Endothelial cell of hepatic sinusoid (primary cell): Measurements from ENCODE around the gene CELF2.

Source experiments
- in situ Hi-C: cut with HindIII; loops from 2 replicates; pipeline ENCODE4 v1.10.0; 2017; ENCODE audit warnings: low sequenced_read_pairs

Gene CELF2

DNA sequence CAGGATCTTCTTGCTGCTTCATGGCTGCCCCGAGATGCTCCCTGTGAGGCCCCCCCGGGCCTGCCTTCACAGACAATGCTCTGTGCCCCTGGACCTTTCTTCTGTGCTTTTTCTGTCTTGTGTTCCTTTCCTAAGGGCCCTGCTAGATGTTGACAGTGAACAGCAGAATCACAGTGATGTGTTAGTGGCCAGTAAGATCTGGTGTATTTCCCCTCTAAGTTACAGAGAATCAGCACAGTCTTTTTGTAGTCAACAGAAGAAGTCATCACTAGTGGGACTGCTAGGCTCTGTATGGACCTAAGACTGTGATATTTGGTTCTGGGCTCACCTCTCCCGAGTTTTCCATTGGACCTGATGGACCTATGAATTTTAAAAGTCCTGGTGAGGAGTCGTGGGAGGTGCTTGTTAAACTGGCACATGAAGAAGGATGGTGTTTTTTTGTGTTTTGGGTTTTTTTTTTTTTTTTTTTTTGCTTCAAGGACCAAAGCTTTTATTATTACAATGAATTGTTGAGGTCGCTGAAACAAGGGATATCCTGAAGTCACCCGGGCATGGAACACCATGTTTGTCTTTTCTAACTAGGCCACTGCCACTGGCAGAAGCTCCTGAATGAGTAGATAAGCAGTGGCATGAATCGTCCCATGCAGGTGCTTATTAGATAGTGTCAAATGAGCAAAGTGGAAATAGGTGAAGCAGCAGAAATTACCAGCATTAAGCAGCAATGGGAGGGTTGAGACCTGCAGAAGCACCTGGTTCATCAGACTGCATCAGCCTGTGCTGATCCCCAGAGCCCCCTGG is 194.8 kb downstream of the CELF2 start:
- in situ Hi-C loops, result no loop called here

GRCh38 chr10:11213137-11213536 is 195.5 kb downstream of the CELF2 start:
- in situ Hi-C loops, result no loop called here

DNA sequence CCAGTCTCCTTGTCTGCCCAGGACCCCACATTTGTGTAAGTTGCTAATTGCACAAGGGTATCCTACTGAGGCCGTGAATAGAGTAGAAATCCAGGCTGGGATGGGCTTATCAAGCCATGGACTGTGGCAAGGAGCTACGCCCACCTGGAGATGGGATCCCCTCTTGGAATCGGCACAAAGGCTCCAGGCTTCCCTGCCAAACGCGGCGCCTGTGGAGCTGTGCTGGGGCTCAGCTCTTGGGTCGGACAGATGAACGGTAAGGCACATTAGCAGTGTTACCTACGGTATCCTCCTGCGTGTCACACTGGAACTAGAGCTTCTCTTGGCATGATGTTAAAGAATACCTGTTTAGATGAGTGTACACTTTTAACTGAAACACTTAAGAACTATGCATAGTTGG is 196.7 kb downstream of the CELF2 start:
- in situ Hi-C loops, result no loop called here

GRCh38 chr10:11215471-11215870 is 197.8 kb downstream of the CELF2 start:
- in situ Hi-C loops, result no loop called here

DNA sequence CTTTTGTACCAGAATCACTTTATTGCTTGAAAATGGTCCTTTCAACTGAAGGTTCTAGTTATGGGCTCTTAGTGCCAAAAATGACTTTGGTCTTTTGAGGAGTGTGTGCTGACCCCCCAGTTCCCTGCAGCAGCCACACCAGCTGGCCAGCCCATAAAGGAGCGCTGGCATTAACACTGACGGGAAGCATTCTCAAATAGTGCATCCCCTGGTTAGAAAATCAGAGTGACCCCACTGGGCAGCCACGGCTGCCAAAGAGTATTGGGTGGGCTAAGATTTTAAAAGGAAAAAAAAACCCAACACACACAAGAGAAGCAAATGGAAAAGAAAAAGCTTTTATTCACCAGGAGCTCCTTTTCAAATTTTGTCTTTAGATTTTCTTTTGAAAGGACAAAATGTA is 199.8 kb downstream of the CELF2 start:
- in situ Hi-C loops, result no loop called here

DNA sequence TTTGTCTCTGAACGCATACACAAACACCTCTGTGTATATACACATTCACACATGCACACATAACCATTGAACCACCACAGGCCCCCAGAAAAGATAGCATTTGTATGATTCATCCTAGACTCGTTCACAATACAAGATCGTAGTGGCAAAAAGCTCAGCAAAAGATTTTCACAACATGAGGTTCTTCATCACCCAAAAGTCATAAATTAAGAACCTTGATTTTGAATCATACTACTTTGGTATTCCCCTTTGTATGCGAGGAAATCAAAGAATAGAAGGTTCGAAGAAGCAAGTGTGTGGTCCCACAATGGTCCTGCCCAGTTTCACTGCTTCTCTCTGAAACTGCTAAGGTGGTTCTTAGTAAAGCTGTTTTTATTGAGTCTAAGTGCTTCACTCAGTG is 200.7 kb downstream of the CELF2 start:
- in situ Hi-C loops, result no loop called here

DNA sequence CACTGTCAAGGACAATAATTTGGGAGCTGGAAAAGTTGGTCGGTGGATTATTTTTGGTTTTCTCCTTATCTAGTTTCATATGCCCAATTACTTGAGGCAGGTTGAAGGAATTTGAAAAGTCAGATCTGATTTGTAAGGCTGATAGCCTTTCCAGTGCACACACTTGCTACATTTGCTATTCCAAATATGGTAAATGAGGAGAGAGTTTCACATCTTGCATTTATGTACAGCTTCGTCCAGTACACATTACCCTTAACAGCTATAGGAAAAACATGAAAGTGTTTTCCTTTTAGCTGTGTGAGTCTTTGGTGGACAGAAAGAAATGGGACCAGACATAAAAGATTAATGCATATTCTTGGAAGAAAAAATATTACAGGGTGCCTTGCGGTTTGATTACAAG is 201.8 kb downstream of the CELF2 start:
- in situ Hi-C loops, result no loop called here

DNA sequence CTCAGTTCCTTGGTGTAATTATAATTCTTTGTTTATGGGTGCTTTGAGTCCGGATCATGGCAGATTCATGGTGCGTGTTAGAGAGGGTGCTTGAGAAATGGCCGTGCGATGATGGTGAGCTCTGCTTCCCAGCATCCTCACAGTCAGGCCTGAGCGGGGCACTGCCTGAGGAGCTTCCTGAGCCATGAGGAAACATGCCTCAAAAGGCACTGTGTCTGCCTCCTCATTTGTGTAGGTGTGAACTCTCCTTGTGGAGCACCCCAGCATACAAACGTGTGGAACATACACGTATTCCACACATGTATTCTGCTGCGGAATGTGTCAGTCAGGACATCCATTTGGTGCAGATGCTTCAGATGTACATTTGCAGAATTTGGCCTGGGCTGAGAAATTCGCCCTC is 205.4 kb downstream of the CELF2 start:
- in situ Hi-C loops, result no loop called here

GRCh38 chr10:11223507-11224140 is 206.0 kb downstream of the CELF2 start:
- in situ Hi-C loops, result no loop called here

DNA sequence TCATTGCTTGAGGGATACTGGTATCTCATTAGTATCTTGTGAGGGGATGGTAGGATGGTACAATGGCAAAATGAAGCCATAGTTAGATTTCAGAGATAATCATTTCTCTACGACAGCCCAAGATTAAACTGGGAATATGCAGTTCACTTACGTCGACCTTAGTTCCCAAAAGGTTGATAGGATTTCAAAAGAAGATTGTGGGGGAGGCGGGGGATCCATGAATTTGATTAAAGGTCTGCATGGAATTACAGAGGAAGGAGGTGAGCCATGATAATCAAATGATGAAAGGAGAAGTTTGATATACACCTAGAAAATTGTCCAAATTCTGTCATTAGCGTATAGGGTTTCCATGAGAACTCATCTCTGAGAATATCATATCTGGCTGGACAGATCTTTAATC is 206.6 kb downstream of the CELF2 start:
- in situ Hi-C loops, result no loop called here

- in situ Hi-C loops, result no loop called here
Observed at GRCh38 chr10:11224792-11225416, 207.2 kb downstream of the CELF2 start.

GRCh38 chr10:11225935-11226334 is 208.3 kb downstream of the CELF2 start:
- in situ Hi-C loops, result no loop called here

GRCh38 chr10:11227103-11227502 is 209.4 kb downstream of the CELF2 start:
- in situ Hi-C loops, result no loop called here

- in situ Hi-C loops, result no loop called here
Observed at GRCh38 chr10:11229893-11230292, 212.2 kb downstream of the CELF2 start.

- in situ Hi-C loops, result no loop called here
Observed at GRCh38 chr10:11230498-11231167, 213.0 kb downstream of the CELF2 start.

DNA sequence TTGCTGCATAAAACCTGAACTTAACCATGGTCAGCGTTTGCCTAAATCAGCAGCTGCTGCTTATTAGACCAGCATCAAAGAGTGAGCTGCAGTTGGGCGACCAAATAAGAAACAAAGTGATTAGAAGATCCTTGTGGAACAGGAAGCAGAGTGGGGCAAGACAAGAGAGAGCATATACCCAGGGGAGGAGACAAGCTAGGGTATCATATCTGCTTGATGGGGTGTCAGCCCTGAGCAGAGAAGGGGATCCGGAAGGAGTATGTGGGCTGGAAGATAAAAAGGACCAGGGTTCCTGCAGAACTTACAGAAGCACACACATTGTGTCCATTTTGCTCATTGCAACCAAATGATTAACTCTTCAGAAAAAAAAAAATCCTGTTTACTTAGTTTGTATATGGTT is 213.6 kb downstream of the CELF2 start:
- in situ Hi-C loops, result no loop called here

GRCh38 chr10:11232222-11232961 is 214.7 kb downstream of the CELF2 start:
- in situ Hi-C loops, result no loop called here

GRCh38 chr10:11234857-11235531 is 217.3 kb downstream of the CELF2 start:
- in situ Hi-C loops, result no loop called here

DNA sequence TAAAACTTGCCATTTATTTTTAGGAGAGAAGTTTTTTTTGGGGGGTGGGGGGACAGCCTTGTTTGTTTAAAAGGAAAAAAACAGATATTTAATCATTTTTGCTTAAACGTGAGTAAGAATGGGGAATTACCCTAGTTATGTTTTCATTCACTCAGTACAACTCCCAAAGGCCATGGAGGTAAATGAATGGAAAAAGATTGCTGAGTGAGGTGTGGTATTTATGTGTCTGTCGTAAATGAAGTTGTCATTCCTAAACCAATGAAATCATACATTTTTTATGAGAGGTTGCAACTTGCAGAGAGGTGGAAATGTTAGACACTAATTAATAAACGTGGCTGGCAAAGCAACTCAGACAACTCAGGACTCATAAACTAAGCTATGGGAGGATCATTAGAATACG is 218.1 kb downstream of the CELF2 start:
- in situ Hi-C loops, result no loop called here

DNA sequence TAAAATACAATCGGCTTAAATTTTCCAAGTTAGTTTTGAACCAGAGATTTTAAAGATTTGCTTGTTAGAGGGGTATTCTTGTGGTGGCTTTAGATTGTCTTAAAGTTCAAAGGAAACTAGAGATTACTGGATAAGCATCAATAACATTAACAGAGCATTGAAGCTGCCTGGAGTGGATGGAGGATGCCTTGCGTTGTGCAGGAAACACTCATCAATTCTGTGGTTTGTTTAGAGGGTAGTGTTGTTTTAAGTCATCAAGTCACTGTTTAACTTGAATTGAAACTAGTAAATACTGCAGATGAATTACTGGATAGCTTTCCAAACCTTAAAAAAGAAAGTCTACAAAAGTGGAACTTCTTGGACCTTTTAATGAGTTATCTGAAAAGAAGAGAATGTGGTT is 218.6 kb downstream of the CELF2 start:
- in situ Hi-C loops, result no loop called here
